A549 (cell line): ENCODE data around the gene MAD2L1. TPM values are rescaled to one million over a fixed set of nuclear protein-coding genes. Genes with fewer than 3 reads are reported as not detected.

Experiments
- ATAC-seq, 2 experiments: fragments of 200-7000 bp in 1 of 2; fragments of >200 bp in 1 of 2; cut with Nextera tagmentation in 1 of 2; cut with Tn5 transposase in 1 of 2; 3 replicates each; pipeline versions ENCODE4 v1.8.0 to v1.9.1; 2018 to 2020; ENCODE audit warnings: mild to moderate bottlenecking in 1 of 2, moderate library complexity in 1 of 2
- CTCF ChIA-PET: fragments of 300-600 bp; sonication (Branson Sonifier 250); formaldehyde crosslinking; extraction: SDS; loops from one replicate; lab custom pipeline; 2021; ENCODE audit warnings: antibody characterized with exemption, inconsistent platforms; lab: Yijun Ruan, JAX
- POLR2A ChIA-PET: fragments of 350-600 bp; formaldehyde crosslinking; extraction: SDS; loops from one replicate; lab custom pipeline; 2021; ENCODE audit warnings: antibody characterized with exemption, inconsistent platforms; lab: Yijun Ruan, JAX
- DNase-seq, 2 experiments: peaks; one replicate each; pipeline versions ENCODE4 v3.0.0 to v3.0.0-alpha.2; 2011 to 2016; ENCODE audit warnings: low read depth in 1 of 2, low spot score in 1 of 2
- FAIRE-seq: peaks from 2 replicates; lab custom pipeline; 2011; peaks lifted over from hg19 to GRCh38; lab: Jason Lieb, UNC
- H3K27ac ChIP-seq, 2 experiments: fragments of >200 bp; sonication (Bioruptor Twin); formaldehyde crosslinking; 3 replicates each; pipeline ENCODE4 v1.5.1; 2016 to 2017
- H3K4me1 ChIP-seq: fragments of >200 bp; sonication (Bioruptor Twin); formaldehyde crosslinking; 3 replicates; pipeline ENCODE4 v1.6.1; 2016
- H3K4me2 ChIP-seq: fragments of >200 bp; sonication (Bioruptor Twin); formaldehyde crosslinking; 3 replicates; pipeline ENCODE4 v1.6.1; 2016
- H3K4me3 ChIP-seq: fragments of >200 bp; sonication (Bioruptor Twin); formaldehyde crosslinking; 3 replicates; pipeline ENCODE4 v1.5.1; 2016
- H3K9me3 ChIP-seq: fragments of >200 bp; sonication (Bioruptor Twin); formaldehyde crosslinking; 3 replicates; pipeline ENCODE4 v1.6.1; 2016
- CBX2 ChIP-seq: fragments of 200-600 bp; sonication (generic); IDR thresholded peaks from 2 replicates; pipeline ENCODE4 v1.6.1; 2016; ENCODE audit warnings: low read depth, mild to moderate bottlenecking, borderline replicate concordance
- CEBPB ChIP-seq, 2 experiments: fragments of >200 bp in 1 of 2; sonication (Bioruptor Twin) in 1 of 2; formaldehyde crosslinking in 1 of 2; IDR thresholded peaks; 2 replicates each; pipeline ENCODE4 v1.6.1; 2012 to 2016
- CHD2 ChIP-seq: fragments of 150-350 bp; IDR thresholded peaks from 2 replicates; pipeline ENCODE4 v1.6.1; 2014; ENCODE audit warnings: low read length; ENCODE audit not compliant: partially characterized antibody
- CHD4 ChIP-seq: fragments of 200-600 bp; sonication (generic); IDR thresholded peaks from 2 replicates; pipeline ENCODE4 v1.6.1; 2016; ENCODE audit warnings: antibody characterized with exemption, mild to moderate bottlenecking, borderline replicate concordance
- EHMT2 ChIP-seq: fragments of 200-600 bp; sonication (generic); IDR thresholded peaks from 2 replicates; pipeline ENCODE4 v1.6.1; 2016; ENCODE audit warnings: antibody characterized with exemption, low read depth, mild to moderate bottlenecking, moderate library complexity
- FOXS1 ChIP-seq: fragments of 250-450 bp; sonication (Bioruptor Pico); IDR thresholded peaks from 2 replicates; pipeline ENCODE4 v1.5.0; 2020; ENCODE audit warnings: mild to moderate bottlenecking, moderate library complexity
- HOXA7 ChIP-seq: fragments of 250-450 bp; sonication (Bioruptor Pico); IDR thresholded peaks from 2 replicates; pipeline ENCODE4 v1.5.0; 2020; ENCODE audit warnings: mild to moderate bottlenecking, moderate library complexity
- KDM1A ChIP-seq: fragments of 200-600 bp; sonication (generic); IDR thresholded peaks from 2 replicates; pipeline ENCODE4 v1.6.1; 2016; ENCODE audit warnings: low read depth, mild to moderate bottlenecking
- KDM5A ChIP-seq: fragments of 200-600 bp; sonication (generic); IDR thresholded peaks from 2 replicates; pipeline ENCODE4 v1.6.1; 2016; ENCODE audit warnings: antibody characterized with exemption, mild to moderate bottlenecking
- MAFK ChIP-seq: fragments of 450-650 bp; IDR thresholded peaks from 2 replicates; pipeline ENCODE4 v1.6.1; 2014; ENCODE audit not compliant: partially characterized antibody
- MYC ChIP-seq: IDR thresholded peaks from 2 replicates; pipeline ENCODE4 v1.6.1; 2012; ENCODE audit warnings: mild to moderate bottlenecking, inconsistent platforms, low read length, improper control_type of control experiment, borderline replicate concordance
- NFE2L2 ChIP-seq: fragments of 150-350 bp; conservative IDR thresholded peaks from 2 replicates; pipeline ENCODE4 v1.6.1; 2014; ENCODE audit warnings: low read length
- NR3C1 ChIP-seq: fragments of >200 bp; sonication (Bioruptor Twin); formaldehyde crosslinking; IDR thresholded peaks from 3 replicates; pipeline ENCODE4 v1.6.1; 2017
- POLR2A ChIP-seq: IDR thresholded peaks from 2 replicates; pipeline ENCODE4 v1.6.1; 2012; ENCODE audit warnings: mild to moderate bottlenecking, low read length
- RAD21 ChIP-seq, 2 experiments: fragments of >200 bp in 1 of 2; sonication (Bioruptor Twin) in 1 of 2; formaldehyde crosslinking in 1 of 2; IDR thresholded peaks in 1 of 2; conservative IDR thresholded peaks in 1 of 2; 2 replicates in 1 of 2; 3 replicates in 1 of 2; pipeline ENCODE4 v1.6.1; 2012 to 2018; ENCODE audit warnings: inconsistent platforms in 1 of 2
- RCOR1 ChIP-seq: fragments of 150-350 bp; IDR thresholded peaks from 2 replicates; pipeline ENCODE4 v1.6.1; 2014; ENCODE audit warnings: antibody characterized with exemption, low read length, low read depth
- SMC3 ChIP-seq: fragments of >200 bp; sonication (Bioruptor Twin); formaldehyde crosslinking; IDR thresholded peaks from 3 replicates; pipeline ENCODE4 v1.6.1; 2018; ENCODE audit warnings: inconsistent platforms
- TFCP2L1 ChIP-seq: fragments of 250-450 bp; sonication (Bioruptor Pico); IDR thresholded peaks from 2 replicates; pipeline ENCODE4 v1.5.0; 2021; ENCODE audit warnings: mild to moderate bottlenecking
- ZNF302 ChIP-seq: fragments of 250-450 bp; sonication (Bioruptor Pico); IDR thresholded peaks from 2 replicates; pipeline ENCODE4 v1.9.0; 2021; ENCODE audit warnings: inconsistent platforms, mild to moderate bottlenecking, moderate library complexity
- WGBS: methylation state at CpG from one replicate; pipeline ENCODE4 v1.1.6; 2017; ENCODE audit errors: missing lambda C conversion rate; 5-methylcytosine and 5-hydroxymethylcytosine counted together
- polyA plus RNA-seq, 4 experiments: library from polyadenylated mRNA; depleted of rRNA in 3 of 4; stranded (reverse); fragments of >200 nt; fragmentation: RNase III in 1 of 4; extraction: RNeasy Plus Mini Kit Qiagen cat#74134 plus additional on column Dnase treatment in 1 of 4; gene quantifications; 2 replicates in 3 of 4; 3 replicates in 1 of 4; pipeline ENCODE4 v1.2.3, GENCODE V29; 2011 to 2017
- TF ChIP-seq, protein P1 (sequence below): IDR thresholded peaks from 2 replicates; pipeline ENCODE4 v1.6.1; 2012
- TF ChIP-seq, protein P2 (sequence below): fragments of 200-600 bp; sonication (generic); IDR thresholded peaks from 2 replicates; pipeline ENCODE4 v1.6.1; 2016; ENCODE audit warnings: antibody characterized with exemption, mild to moderate bottlenecking, moderate library complexity
- TF ChIP-seq, protein P3 (sequence below): IDR thresholded peaks from 2 replicates; pipeline ENCODE4 v1.6.1; 2012; ENCODE audit warnings: low read depth, borderline replicate concordance
- TF ChIP-seq, protein P4 (sequence below): fragments of 250-450 bp; sonication (Bioruptor Pico); IDR thresholded peaks from 2 replicates; pipeline ENCODE4 v1.5.0; 2020; ENCODE audit warnings: low read depth, mild to moderate bottlenecking, moderate library complexity

MAD2L1 gene
- polyA plus RNA-seq, 2 of the 4 experiments (the other 2 are of a cell fraction) = 65.3 to 77.8 TPM

DNA sequence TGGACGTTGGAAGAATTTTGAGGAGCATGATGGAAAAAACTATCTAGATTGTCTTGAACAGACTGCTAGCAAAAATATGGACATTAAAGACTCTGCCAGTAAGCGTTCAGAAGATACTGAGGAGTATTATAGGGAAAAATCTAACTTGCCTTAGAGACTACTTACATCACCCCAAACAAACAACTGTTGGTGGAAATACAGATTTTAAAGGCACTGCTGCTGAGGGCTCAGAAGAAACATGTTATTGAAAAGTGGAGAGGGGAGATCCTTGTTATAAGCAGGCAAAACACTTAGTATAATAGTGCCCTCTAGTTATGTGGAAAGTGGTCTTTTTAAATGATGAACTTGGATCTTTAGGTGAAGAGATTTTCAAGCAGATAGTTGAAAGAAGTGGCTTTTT is 29.2 kb downstream of the MAD2L1 start (continued):
- no peak for TF ChIP-seq KDM5A
- no peak for TF ChIP-seq SMC3
- no peak for TF ChIP-seq ZNF302

DNA sequence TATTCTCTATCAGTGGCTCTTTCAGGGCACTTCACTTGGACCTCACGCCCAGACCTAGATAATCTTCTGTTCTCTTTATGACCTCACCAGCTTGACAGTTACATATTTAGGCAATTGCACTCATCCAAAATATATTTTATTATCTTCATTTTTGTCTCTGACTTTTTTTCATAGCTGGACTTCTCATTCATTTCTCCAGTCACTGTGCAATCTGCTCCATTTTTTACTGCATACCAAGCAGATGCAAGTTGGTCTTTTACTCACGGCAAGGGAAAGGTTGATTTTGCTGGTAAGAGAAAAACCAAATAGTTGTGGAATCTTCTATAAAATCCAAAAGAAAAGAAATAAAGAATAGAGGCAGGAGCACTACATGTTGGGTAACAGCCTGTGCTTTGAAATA is 31.7 kb downstream of the MAD2L1 start:
- H3K9me3 ChIP-seq = no peaks in the 10 kb centered on the region
- TF ChIP-seq FOXS1 (CRISPR knock-in tag) = no peak
- TF ChIP-seq, protein P1, sequence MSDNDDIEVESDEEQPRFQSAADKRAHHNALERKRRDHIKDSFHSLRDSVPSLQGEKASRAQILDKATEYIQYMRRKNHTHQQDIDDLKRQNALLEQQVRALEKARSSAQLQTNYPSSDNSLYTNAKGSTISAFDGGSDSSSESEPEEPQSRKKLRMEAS = no peak
- no peak for TF ChIP-seq KDM1A
- no peak for TF ChIP-seq MYC
- no peak for TF ChIP-seq CEBPB (IDR thresholded peaks at IDR 0.05)
- TF ChIP-seq TFCP2L1 (CRISPR knock-in tag) = no peak
- DNase-seq (no peak), FAIRE-seq (no peak), ATAC-seq (no peak)
- no peaks in the 10 kb centered on the region for H3K4me1 ChIP-seq
- ChIA-PET POLR2A (no interaction called here), CTCF (no interaction called here)
- H3K27ac ChIP-seq = no peak overlapping the region
- no peak overlapping the region for H3K4me3 ChIP-seq
- 29% methylated on average over 2 of the region's 2 CpGs for WGBS
- no peak overlapping the region for H3K4me2 ChIP-seq

DNA sequence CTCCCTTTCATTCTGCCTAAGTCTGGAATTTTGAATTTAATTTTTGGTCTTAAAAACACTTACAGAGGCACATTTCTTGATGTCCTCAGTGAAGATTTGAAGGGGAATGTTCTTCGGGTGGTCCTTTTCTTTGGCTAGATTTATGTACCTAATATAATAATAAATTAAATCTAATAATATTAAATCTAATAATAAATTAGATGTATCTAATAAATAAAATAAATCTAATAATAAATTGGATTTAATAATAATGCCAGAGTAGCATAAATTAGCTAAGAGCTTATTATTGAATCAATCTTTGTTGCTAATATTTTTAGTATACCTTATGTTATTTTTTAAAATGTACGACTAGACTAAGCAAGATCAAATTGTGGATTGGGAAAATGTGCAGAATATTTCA is 39.8 kb downstream of the MAD2L1 start:
- Histone ChIP-seq H3K4me1 (no peaks in the 10 kb centered on the region), H3K9me3 (no peaks in the 10 kb centered on the region), H3K4me3 (no peak overlapping the region), H3K27ac (no peak overlapping the region), H3K4me2 (no peak overlapping the region)
- ATAC-seq (no peak), DNase-seq (no peak), FAIRE-seq (no peak)
- ChIA-PET POLR2A (no interaction called here), CTCF (no interaction called here)
- WGBS = 39% methylated on average over 2 of the region's 2 CpGs
- TF ChIP-seq EHMT2 (no peak), POLR2A (no peak), TFCP2L1 (CRISPR knock-in tag) (no peak), RCOR1 (no peak), CHD2 (no peak), KDM5A (no peak), NFE2L2 (no peak), NR3C1 (no peak), CHD4 (no peak), RAD21 (conservative IDR thresholded peaks at IDR 0.05 in 1 of 2, IDR thresholded peaks at IDR 0.05 in 1 of 2) (no peak), MAFK (no peak), HOXA7 (CRISPR knock-in tag) (no peak), CBX2 (no peak)
- TF ChIP-seq, protein P2, sequence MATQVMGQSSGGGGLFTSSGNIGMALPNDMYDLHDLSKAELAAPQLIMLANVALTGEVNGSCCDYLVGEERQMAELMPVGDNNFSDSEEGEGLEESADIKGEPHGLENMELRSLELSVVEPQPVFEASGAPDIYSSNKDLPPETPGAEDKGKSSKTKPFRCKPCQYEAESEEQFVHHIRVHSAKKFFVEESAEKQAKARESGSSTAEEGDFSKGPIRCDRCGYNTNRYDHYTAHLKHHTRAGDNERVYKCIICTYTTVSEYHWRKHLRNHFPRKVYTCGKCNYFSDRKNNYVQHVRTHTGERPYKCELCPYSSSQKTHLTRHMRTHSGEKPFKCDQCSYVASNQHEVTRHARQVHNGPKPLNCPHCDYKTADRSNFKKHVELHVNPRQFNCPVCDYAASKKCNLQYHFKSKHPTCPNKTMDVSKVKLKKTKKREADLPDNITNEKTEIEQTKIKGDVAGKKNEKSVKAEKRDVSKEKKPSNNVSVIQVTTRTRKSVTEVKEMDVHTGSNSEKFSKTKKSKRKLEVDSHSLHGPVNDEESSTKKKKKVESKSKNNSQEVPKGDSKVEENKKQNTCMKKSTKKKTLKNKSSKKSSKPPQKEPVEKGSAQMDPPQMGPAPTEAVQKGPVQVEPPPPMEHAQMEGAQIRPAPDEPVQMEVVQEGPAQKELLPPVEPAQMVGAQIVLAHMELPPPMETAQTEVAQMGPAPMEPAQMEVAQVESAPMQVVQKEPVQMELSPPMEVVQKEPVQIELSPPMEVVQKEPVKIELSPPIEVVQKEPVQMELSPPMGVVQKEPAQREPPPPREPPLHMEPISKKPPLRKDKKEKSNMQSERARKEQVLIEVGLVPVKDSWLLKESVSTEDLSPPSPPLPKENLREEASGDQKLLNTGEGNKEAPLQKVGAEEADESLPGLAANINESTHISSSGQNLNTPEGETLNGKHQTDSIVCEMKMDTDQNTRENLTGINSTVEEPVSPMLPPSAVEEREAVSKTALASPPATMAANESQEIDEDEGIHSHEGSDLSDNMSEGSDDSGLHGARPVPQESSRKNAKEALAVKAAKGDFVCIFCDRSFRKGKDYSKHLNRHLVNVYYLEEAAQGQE = no peak
- TF ChIP-seq, protein P3, sequence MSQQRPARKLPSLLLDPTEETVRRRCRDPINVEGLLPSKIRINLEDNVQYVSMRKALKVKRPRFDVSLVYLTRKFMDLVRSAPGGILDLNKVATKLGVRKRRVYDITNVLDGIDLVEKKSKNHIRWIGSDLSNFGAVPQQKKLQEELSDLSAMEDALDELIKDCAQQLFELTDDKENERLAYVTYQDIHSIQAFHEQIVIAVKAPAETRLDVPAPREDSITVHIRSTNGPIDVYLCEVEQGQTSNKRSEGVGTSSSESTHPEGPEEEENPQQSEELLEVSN = no peak
- TF ChIP-seq, protein P4, sequence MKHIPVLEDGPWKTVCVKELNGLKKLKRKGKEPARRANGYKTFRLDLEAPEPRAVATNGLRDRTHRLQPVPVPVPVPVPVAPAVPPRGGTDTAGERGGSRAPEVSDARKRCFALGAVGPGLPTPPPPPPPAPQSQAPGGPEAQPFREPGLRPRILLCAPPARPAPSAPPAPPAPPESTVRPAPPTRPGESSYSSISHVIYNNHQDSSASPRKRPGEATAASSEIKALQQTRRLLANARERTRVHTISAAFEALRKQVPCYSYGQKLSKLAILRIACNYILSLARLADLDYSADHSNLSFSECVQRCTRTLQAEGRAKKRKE = no peak
